Measurements from ENCODE around the gene SEC24B. TPM values are rescaled to one million over a fixed set of nuclear protein-coding genes. Genes with fewer than 3 reads are reported as not detected.

The SEC24B gene
- total RNA-seq, 1 experiment from 2014 or later: 27.1 TPM

GRCh38 chr4:109497511-109497910 lies 63.9 kb downstream of the SEC24B start:
- Histone ChIP-seq H2AFZ (ENCODE audit: low read length) (no peak overlapping the region), H3K9ac (ENCODE audit: extremely low read depth, insufficient read length, low read length) (no peak overlapping the region), H3T11ph (ENCODE audit: low read length) (no peak overlapping the region), H3K4me2 (ENCODE audit: insufficient read depth, insufficient read length, low read length) (no peak overlapping the region), H3K4me1 (ENCODE audit: insufficient read depth, low read length) (no peaks in the 10 kb centered on the region), H3K27me3 (ENCODE audit: insufficient read depth, low read length) (no peaks in the 10 kb centered on the region), H4K91ac (ENCODE audit: insufficient read length, low read depth, low read length) (no peak overlapping the region), H2AK5ac (ENCODE audit: insufficient read length, low read length) (no peak overlapping the region), H3K56ac (ENCODE audit: insufficient read length, low read depth, low read length) (no peak overlapping the region), H3K79me1 (ENCODE audit: insufficient read depth, low read depth, low read length, poor library complexity, severe bottlenecking) (no peaks in the 10 kb centered on the region), H4K5ac (ENCODE audit: insufficient read length, low read depth, low read length) (no peak overlapping the region), H2BK5ac (ENCODE audit: insufficient read length, low read length) (no peak overlapping the region), H4K8ac (replicated peaks; ENCODE audit: insufficient read length, low read depth, low read length) (no peak overlapping the region), H2BK120ac (ENCODE audit: low read depth, low read length, poor library complexity, severe bottlenecking) (no peak overlapping the region), H3K79me2 (ENCODE audit: insufficient read depth, low read length) (no peaks in the 10 kb centered on the region), H3K23ac (ENCODE audit: insufficient read length, low read depth, low read length) (no peak overlapping the region), H3K14ac (ENCODE audit: insufficient read depth, low read length) (no peak overlapping the region), H3K23me2 (ENCODE audit: insufficient read length, low read depth, low read length, poor library complexity, severe bottlenecking) (no peaks in the 10 kb centered on the region), H3K9me3 (ENCODE audit: control insufficient read depth, low read depth, low read length) (no peaks in the 10 kb centered on the region), H2BK12ac (ENCODE audit: insufficient read length, low read depth, low read length) (no peak overlapping the region), H3K18ac (ENCODE audit: insufficient read length, low read depth, low read length) (no peak overlapping the region), H3K4ac (ENCODE audit: low read depth, low read length) (no peak overlapping the region), H2BK15ac (ENCODE audit: low read depth, low read length) (no peak overlapping the region), H4K20me1 (ENCODE audit: control insufficient read depth, insufficient read depth, insufficient read length) (no peaks in the 10 kb centered on the region), H3K27ac (ENCODE audit: insufficient read length, low read depth, low read length) (no peak overlapping the region), H2BK20ac (ENCODE audit: low read depth, low read length, poor library complexity, severe bottlenecking) (no peak overlapping the region)
- H3K4me1 Mint-ChIP-seq: no peaks in the 10 kb centered on the region
- H3K27me3 Mint-ChIP-seq (ENCODE audit: low read depth): no peaks in the 10 kb centered on the region
- no peak overlapping the region for H3K4me3 Mint-ChIP-seq
- TF ChIP-seq, protein P1, sequence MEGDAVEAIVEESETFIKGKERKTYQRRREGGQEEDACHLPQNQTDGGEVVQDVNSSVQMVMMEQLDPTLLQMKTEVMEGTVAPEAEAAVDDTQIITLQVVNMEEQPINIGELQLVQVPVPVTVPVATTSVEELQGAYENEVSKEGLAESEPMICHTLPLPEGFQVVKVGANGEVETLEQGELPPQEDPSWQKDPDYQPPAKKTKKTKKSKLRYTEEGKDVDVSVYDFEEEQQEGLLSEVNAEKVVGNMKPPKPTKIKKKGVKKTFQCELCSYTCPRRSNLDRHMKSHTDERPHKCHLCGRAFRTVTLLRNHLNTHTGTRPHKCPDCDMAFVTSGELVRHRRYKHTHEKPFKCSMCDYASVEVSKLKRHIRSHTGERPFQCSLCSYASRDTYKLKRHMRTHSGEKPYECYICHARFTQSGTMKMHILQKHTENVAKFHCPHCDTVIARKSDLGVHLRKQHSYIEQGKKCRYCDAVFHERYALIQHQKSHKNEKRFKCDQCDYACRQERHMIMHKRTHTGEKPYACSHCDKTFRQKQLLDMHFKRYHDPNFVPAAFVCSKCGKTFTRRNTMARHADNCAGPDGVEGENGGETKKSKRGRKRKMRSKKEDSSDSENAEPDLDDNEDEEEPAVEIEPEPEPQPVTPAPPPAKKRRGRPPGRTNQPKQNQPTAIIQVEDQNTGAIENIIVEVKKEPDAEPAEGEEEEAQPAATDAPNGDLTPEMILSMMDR (conservative IDR thresholded peaks at IDR 0.05): no peak
- H3K36me3 Mint-ChIP-seq (ENCODE audit: insufficient read depth in 1 of 3, low read depth in 3 of 3): peaks cover 12 to 51% (median 30%) of the 10 kb centered on the region in 3 experiments; a peak in 6 of 7 replicates
- no peaks in the 10 kb centered on the region for H3K9me3 Mint-ChIP-seq
- no peak for DNase-seq
- peak overlapping the region in 1 of 3 experiments; percentile 10; a peak in 1 of 7 replicates for H3K27ac Mint-ChIP-seq

All from H9 (cell line).